Coronary artery (tissue), 2 donors: ENCODE results near the gene HOXB4.

Experiments
- DNase-seq: peaks from one replicate; pipeline ENCODE4 v3.0.0-alpha.2; 2017; ENCODE audit warnings: low spot score
- H3K27ac ChIP-seq, 2 donors: fragments of 200-600 bp; sonication (generic); one replicate each; pipeline ENCODE4 v1.5.1; 2016 to 2019
- H3K4me3 ChIP-seq: fragments of 200-600 bp; sonication (generic); 2 replicates; pipeline ENCODE4 v1.5.1; 2016; ENCODE audit warnings: mild to moderate bottlenecking, moderate library complexity
- TF ChIP-seq, protein P1 (sequence below): fragments of 200-600 bp; sonication (generic); IDR thresholded peaks from one replicate; pipeline ENCODE4 v1.5.1; 2019; ENCODE audit warnings: antibody characterized with exemption

The HOXB4 gene

DNA sequence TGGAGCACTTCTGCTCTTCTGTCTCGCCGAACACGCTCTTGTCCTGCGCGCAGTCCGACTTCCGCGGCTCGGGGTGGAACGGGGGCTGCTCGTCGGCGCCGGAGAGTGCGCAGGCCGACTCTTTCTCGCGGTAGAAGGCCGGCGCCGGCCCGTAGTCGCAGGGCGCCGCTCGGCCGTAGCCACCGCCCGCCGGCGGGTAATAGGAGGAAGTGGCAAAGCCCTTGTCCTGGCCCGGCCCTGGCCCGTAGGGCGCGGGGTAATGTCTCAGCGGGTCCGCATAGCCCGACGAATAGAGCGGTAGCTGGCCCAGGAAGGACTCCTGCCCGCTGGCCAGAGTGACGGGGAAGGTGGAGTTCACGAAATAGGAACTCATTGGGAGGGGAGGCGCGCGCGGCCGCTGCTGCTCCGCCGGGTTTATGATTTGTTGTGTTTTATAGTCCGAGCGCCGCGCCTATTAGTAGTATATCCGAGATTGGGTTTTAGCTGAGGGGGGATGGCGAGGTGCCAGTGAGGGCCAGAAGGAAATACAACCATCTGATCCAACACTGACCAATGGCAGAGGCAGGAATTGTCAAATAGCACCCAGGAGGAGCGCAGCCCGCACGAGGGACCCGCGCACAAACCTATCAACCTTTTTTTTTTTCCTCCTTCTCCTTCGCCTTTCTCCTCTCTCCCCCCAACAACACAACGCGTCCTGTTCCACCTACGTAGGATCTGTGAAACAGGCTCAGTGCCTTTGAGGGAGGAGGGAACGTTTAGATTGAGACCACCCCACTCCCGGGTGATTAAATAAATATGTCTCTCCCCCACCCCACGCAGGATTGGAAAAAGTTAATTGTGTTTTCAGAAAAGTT is 19.9 kb upstream of the HOXB4 start:
- TF ChIP-seq, protein P1, sequence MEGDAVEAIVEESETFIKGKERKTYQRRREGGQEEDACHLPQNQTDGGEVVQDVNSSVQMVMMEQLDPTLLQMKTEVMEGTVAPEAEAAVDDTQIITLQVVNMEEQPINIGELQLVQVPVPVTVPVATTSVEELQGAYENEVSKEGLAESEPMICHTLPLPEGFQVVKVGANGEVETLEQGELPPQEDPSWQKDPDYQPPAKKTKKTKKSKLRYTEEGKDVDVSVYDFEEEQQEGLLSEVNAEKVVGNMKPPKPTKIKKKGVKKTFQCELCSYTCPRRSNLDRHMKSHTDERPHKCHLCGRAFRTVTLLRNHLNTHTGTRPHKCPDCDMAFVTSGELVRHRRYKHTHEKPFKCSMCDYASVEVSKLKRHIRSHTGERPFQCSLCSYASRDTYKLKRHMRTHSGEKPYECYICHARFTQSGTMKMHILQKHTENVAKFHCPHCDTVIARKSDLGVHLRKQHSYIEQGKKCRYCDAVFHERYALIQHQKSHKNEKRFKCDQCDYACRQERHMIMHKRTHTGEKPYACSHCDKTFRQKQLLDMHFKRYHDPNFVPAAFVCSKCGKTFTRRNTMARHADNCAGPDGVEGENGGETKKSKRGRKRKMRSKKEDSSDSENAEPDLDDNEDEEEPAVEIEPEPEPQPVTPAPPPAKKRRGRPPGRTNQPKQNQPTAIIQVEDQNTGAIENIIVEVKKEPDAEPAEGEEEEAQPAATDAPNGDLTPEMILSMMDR, result no peak
- peak overlapping the region in 1 of 2 donors; percentile 43 for H3K27ac ChIP-seq
- no peak for DNase-seq

DNA sequence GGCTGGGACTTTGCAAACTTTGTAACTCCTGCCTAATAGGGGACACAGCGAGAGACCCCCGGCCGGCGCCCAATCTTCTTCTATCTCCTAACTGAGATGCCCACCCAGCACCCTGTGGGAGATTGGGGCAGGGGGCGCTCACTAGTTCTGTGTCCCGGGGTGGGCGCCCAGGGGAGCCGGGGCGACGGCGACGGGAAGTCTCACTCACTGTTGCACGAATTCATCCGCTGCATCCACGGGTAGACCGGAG is 19.3 kb upstream of the HOXB4 start:
- Histone ChIP-seq H3K27ac (peak overlapping the region in 1 of 2 donors; percentile 43), H3K4me3 (peak overlapping the region; percentile 69)
- TF ChIP-seq, protein P1, result no peak
- no peak for DNase-seq

More for the DNA sequence above, 19.9 kb upstream of the HOXB4 start:
- H3K4me3 ChIP-seq, result peak overlapping the region; percentile 69

DNA sequence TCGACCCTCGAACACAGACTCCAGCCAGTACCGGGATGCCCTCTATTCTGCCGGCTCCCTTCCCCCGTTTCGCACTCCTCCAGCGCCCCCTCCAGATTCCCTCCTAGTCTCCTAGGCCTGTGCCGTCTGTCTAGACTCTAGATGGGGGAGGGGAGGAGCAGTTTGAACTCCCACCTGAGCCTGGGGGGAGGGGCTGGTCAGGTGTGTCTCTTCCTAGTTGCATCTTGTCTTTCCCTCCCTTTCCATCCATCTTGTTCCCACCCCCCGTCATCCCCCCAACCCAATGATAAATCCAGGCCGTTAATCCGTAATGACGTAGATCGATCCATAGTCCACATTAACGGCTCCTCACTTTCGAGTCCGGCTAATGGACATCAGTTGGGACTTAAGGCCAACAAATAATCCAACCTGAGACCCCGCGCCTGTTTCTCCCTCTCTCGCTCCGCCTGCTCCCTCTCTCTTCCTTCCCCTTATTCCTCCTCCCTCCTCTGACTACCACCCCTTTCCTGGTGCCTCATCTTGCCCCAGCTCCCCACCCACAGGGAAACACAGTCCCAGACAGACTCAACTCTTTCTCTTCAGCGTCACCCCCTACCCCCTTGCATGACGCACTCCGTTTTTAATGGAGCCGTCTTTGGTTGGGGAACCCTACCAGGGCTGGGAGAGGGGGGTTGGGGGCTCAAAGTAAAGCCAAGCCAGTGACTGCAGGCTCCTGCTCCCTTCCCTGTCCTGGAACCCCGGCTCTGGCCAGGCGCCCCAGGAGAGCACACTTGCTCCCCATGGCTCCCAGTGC is 18.8 kb upstream of the HOXB4 start:
- H3K27ac ChIP-seq, result peak overlapping the region in 1 of 2 donors; percentile 43
- peak overlapping the region; percentile 69 for H3K4me3 ChIP-seq
- TF ChIP-seq, protein P1, result no peak
- DNase-seq, result no peak

DNA sequence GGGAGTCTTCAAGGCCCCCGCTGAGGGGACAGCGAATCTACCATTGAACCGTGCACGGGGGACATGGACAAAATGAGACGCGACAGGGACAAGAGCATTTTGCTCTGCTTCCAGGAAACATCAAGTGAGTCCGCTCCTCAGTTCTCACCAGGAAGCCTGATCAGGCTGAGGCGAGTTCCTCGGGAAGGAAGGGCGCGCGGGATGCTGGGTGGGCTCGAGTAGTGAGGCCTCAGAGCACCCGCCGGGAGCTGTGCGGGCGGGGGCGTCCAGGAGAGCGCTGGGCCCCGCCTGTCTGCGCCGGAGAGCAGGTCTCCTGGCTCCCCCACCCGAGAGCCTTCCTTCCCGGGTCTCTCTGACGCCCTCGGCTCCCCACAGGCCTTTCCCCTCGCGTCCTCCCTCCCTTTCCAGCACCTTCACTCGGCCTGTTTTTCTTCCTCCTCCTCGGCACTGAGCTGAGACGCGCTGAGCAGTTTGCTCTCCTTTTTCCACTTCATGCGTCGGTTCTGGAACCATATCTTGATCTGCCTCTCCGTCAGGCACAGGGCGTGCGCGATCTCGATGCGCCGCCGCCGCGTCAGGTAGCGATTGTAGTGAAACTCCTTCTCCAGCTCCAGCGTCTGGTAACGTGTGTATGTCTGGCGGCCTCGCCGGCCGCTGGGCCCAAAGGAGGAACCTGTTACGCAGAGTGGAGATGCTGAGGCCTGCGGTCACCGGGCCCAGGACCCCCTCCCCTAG is 18.0 kb upstream of the HOXB4 start:
- Histone ChIP-seq H3K27ac (no peak overlapping the region), H3K4me3 (peak overlapping the region; percentile 69)
- TF ChIP-seq, protein P1, result no peak
- no peak for DNase-seq

DNA sequence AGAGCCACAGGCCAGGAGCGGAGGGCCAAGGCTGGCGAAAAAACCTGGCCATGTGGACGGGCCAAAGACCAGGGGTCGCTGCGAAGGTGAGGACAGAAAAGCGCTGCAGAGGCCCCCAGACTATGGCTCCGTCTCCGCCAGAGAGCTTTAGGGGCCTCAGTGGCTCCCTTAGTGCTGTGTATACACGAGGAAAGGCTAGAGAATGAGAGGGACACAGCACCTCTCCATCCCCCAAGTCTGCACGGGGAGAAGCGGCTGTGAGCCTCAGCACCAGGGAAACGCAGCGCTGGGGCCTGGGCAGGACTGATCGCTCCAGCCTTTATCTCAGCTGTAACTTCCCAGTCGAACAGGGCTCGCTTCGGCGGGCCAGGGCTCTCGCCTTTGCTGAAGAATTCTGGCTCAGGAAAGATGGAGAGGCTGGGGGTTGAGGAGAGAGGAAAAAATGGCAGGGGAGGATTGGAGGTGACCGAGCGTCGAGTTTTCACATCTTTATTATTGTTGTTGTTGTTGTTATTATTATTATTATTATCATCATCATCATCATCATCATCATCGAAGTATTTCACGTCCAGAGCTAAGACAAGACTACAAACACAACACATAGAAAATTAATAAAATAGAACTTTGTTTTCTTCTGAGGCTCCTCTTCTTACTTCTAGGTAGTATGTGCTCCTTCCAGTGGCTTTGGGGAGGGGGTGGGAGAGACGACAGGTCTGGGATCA is 17.3 kb upstream of the HOXB4 start:
- Histone ChIP-seq H3K27ac (no peak overlapping the region), H3K4me3 (no peak overlapping the region)
- TF ChIP-seq, protein P1, result no peak
- no peak for DNase-seq

DNA sequence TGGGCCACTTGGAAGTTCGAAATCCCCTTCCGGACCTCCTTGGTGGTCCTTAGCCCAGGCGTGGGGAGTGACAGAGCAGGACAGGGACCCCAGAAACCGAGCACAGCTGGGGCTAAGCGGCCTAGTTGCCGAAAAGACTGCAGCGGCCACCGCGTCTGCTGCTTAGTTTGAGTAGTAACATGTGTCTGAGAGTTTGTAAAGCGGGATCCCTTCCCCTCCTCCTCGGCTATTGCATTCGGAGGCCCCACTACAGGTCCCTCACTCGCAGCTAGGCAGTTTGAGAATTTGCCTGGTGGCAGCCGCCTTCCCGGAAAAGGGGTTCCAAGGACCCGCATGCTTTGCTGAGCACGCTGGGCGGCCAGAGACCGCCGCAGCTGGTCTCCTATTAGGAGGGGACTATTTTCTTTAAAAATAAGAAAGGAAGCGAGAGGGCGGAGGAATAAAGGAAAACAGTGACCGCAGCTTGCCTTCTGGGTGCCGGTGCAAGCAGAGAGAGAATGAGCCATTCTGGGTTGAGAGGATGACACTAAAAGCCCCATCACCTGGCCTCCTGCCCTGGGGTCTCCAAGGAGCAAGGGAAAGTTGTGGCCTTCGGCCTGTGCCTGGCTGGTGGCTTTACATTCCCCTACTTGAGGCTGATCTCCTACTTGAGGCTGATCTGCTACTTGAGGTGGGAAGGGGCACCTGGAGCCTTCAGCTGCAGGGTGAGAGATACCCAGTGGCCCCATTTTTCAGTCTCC is 16.6 kb upstream of the HOXB4 start:
- Histone ChIP-seq H3K27ac (no peak overlapping the region), H3K4me3 (no peak overlapping the region)
- DNase-seq, result no peak

More for the DNA sequence above, 16.6 kb upstream of the HOXB4 start:
- TF ChIP-seq, protein P1, result no peak
